ENCODE results near the gene FANCC. TPM values are rescaled to one million over a fixed set of nuclear protein-coding genes. Genes with fewer than 3 reads are reported as not detected.
A peak's percentile ranks its signal among the peaks of the same experiment; 100 is the strongest.

FANCC gene
- total and polyA plus RNA-seq, 2 experiments from 2014 or later, result 13.1 to 15.6 TPM

- Histone ChIP-seq H4K20me1 (ENCODE audit: insufficient read depth, poor library complexity, severe bottlenecking) (peaks cover 90% of the 10 kb centered on the region), H3K4me3 (no peak overlapping the region), H3K27ac (peak overlapping the region; percentile 48), H3K36me3 (replicated peaks; ENCODE audit: insufficient read depth, low read depth) (no peaks in the 10 kb centered on the region), H2AFZ (no peak overlapping the region), H3K9me2 (replicated peaks; ENCODE audit: insufficient read depth) (no peaks in the 10 kb centered on the region), H3K79me2 (peaks cover 98% of the 10 kb centered on the region), H3K27me3 (no peaks in the 10 kb centered on the region), H3K4me1 (ENCODE audit: insufficient read depth) (peaks cover 40% of the 10 kb centered on the region), H3K4me2 (no peak overlapping the region), H3K9me3 (ENCODE audit: low read depth) (no peaks in the 10 kb centered on the region)
- WGBS (ENCODE audit: low lambda C conversion rate, missing lambda C conversion rate), result 71% methylated on average over 8 of the region's 8 CpGs
- no peak for DNase-seq (ENCODE audit: low spot score)
- TF ChIP-seq CTCF (IDR thresholded peaks at IDR 0.05; ENCODE audit: poor library complexity) (no peak), EZH2 (IDR thresholded peaks at IDR 0.05; ENCODE audit: borderline replicate concordance) (no peak), EZH2phosphoT487 (IDR thresholded peaks at IDR 0.05; ENCODE audit: low read depth, severe bottlenecking, unreplicated experiment) (no peak)
These were observed 246.9 kb downstream of the FANCC start for GRCh38 chr9:95070549-95071021.

GRCh38 chr9:95067897-95068296, 249.6 kb downstream of the FANCC start:
- TF ChIP-seq EZH2 (IDR thresholded peaks at IDR 0.05; ENCODE audit: borderline replicate concordance), result no peak
- no peak for TF ChIP-seq EZH2phosphoT487 (IDR thresholded peaks at IDR 0.05; ENCODE audit: low read depth, severe bottlenecking, unreplicated experiment)
- TF ChIP-seq CTCF (IDR thresholded peaks at IDR 0.05; ENCODE audit: poor library complexity), result no peak
- peaks cover 85% of the 10 kb centered on the region for H4K20me1 ChIP-seq (ENCODE audit: insufficient read depth, poor library complexity, severe bottlenecking)
- peaks cover 48% of the 10 kb centered on the region for H3K4me1 ChIP-seq (ENCODE audit: insufficient read depth)
- H3K79me2 ChIP-seq, result peaks cover 97% of the 10 kb centered on the region
- no peak overlapping the region for H2AFZ ChIP-seq
- no peaks in the 10 kb centered on the region for H3K9me2 ChIP-seq (replicated peaks; ENCODE audit: insufficient read depth)
- no peaks in the 10 kb centered on the region for H3K36me3 ChIP-seq (replicated peaks; ENCODE audit: insufficient read depth, low read depth)
- H3K4me3 ChIP-seq, result no peak overlapping the region
- no peaks in the 10 kb centered on the region for H3K27me3 ChIP-seq
- H3K27ac ChIP-seq, result no peak overlapping the region
- H3K4me2 ChIP-seq, result no peak overlapping the region
- 50% methylated on average over 2 of the region's 2 CpGs for WGBS (ENCODE audit: low lambda C conversion rate, missing lambda C conversion rate)
- DNase-seq (ENCODE audit: low spot score), result no peak
- no peaks in the 10 kb centered on the region for H3K9me3 ChIP-seq (ENCODE audit: low read depth)

GRCh38 chr9:95067057-95067456, 250.5 kb downstream of the FANCC start:
- Histone ChIP-seq H3K36me3 (replicated peaks; ENCODE audit: insufficient read depth, low read depth) (no peaks in the 10 kb centered on the region), H2AFZ (no peak overlapping the region), H3K4me1 (ENCODE audit: insufficient read depth) (peaks cover 44% of the 10 kb centered on the region), H3K9me3 (ENCODE audit: low read depth) (no peaks in the 10 kb centered on the region), H3K9me2 (replicated peaks; ENCODE audit: insufficient read depth) (no peaks in the 10 kb centered on the region), H3K27ac (peak overlapping the region; percentile 96), H3K79me2 (peaks cover 97% of the 10 kb centered on the region), H3K27me3 (no peaks in the 10 kb centered on the region), H4K20me1 (ENCODE audit: insufficient read depth, poor library complexity, severe bottlenecking) (peaks cover 84% of the 10 kb centered on the region), H3K4me2 (peak overlapping the region; percentile 26), H3K4me3 (no peak overlapping the region)
- no peak for TF ChIP-seq EZH2phosphoT487 (IDR thresholded peaks at IDR 0.05; ENCODE audit: low read depth, severe bottlenecking, unreplicated experiment)
- no peak for TF ChIP-seq CTCF (IDR thresholded peaks at IDR 0.05; ENCODE audit: poor library complexity)
- TF ChIP-seq EZH2 (IDR thresholded peaks at IDR 0.05; ENCODE audit: borderline replicate concordance), result no peak
- 91% methylated on average over 6 of the region's 6 CpGs for WGBS (ENCODE audit: low lambda C conversion rate, missing lambda C conversion rate)
- DNase-seq (ENCODE audit: low spot score), result no peak
